Stimulated activated CD8-positive, alpha-beta memory T cell treated with anti-CD3 and anti-CD28 coated beads, Interleukin-15, amount 100 ng/mL, for 48 hours (primary cell): ENCODE results near the gene TEX2.

Experiments used
- DNase-seq, 2 donors: peaks; one replicate each; pipeline ENCODE4 v3.0.0-alpha.2; 2020; ENCODE audit warnings: low read depth in 2 of 2

The TEX2 gene

DNA sequence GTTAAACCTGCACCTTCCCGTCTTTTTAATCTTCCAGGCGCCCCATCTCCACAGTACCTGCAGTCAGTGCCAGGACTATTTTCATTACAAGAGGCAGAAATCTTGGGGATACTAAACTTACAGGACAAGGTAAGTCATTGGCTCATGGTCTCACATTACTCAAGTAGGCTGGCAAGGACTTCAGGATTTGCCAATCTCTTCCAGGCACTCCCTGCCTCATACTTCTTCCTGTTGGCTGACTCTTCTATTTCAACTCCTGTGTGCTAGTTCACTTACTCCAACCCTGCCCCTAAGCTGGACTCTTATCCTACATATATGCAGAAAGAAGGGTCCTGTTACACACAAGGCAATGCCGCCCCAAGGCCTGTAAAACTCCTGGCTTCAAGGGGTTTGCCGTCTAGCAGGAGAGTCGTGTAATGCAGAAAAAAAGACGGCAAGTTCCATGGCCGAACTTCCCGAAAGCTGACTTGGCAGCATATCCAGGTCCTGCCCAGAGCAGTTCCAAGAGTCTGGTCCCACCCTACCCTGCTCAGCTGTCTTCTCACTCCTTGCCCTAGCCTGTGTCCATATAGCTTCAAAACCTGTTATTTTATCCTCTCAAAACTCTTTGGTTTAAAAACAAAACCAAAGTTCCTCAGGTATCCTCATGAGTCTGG is 147.9 kb downstream of the TEX2 start:
- no peak for DNase-seq

GRCh38 chr17:64113006-64113405 is 150.1 kb downstream of the TEX2 start:
- no peak for DNase-seq

DNA sequence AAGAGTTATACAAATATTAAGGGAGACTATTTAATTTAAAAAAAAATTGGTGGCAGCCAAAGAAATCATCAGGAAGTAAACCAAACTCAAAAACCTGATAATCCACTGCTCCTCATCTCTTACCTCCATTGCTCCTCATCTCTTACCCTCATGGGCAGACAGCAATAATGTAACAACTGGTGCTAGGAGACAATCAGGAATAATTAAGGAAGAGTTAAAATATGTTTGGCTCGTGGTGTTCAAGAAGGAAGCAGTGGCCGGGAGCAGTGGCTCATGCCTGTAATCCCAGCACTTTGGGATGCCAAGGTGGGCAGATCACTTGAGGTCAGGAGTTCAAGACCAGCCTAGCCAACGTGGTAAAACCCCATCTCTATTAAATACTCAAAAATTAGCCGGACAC is 151.2 kb downstream of the TEX2 start:
- no peak for DNase-seq

DNA sequence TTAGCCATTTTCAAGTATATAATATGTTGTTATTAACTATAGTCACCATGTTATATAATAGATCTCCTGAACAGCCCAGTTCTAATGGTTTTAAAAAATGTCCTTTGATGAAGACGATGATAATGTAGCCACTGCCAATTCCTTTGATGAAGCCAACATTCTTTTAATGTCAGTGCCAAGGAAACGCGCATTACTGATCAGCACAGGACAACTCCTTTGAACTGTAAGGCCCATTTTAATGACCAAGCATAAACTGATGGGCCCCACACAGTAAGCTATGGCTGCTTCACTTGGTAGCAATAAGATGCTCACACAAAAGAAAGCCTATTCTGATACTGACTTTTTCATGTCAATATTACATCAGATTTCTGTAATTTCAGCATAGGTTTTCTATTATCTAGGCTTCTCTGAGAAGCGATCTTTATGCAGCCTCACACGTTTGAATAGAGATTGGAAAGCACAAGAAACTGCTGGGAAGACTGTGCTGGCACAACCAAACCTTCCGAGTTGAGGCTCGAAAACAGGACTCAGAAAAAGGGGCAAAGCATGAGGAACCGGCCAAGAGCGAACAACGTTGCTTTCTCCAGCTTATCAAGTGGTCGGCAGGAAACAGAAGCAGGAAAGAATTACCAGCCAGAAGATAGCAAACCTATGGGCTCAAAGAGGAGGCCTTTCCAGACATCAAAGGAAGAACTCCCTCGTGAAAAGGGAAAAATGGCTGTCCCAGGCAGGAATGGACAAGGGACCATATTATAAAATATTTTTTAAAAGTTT is 152.5 kb downstream of the TEX2 start:
- no peak for DNase-seq

- DNase-seq = no peak
These were observed 153.7 kb downstream of the TEX2 start for GRCh38 chr17:64109400-64109799.

GRCh38 chr17:64107500-64108236 is 155.4 kb downstream of the TEX2 start:
- DNase-seq = no peak

GRCh38 chr17:64106918-64107317 is 156.1 kb downstream of the TEX2 start:
- no peak for DNase-seq

DNA sequence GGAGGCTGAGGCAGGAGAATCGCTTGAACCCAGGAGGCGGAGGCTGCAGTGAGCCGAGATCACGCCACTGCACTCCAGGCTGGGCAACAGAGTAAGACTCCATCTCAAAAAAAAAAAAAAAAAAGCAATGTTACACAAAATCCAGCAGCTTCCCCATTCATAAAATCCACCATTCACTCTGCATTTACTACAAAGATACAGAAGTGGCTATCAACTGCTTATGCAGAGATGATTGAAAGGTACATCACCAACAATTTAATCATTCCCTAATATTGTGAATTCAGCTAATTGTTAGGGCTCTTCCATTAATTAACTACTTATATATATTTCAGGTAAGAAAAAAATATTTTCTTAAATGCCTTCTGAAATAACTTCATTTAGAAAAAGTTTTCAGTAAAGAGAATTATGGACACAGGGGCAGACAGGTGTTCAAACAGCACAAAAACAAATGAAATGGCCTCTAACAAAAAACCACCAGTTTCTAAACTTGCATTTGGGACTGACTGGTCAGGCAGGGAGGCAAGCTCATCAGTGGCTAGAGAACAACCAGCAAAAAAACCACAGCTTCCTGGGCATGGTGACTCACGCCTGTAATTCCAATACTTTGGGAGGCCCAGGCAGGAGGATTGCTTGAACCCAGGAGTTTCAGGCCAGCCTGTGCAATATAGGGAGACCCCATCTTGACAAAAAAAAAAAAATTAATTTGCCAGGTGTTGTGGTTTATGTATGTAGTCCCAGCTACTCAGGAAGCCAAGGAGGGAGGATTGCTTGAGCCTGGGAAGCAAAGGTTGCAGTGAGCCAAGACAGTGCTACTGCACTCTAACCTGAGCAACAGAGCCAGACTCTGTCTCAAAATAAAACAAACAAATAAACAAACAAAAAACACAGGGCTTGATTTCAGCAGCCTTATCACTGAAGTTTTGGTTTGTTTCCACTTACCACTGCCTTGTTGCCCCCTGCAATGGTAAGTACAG is 159.4 kb downstream of the TEX2 start:
- no peak for DNase-seq

DNA sequence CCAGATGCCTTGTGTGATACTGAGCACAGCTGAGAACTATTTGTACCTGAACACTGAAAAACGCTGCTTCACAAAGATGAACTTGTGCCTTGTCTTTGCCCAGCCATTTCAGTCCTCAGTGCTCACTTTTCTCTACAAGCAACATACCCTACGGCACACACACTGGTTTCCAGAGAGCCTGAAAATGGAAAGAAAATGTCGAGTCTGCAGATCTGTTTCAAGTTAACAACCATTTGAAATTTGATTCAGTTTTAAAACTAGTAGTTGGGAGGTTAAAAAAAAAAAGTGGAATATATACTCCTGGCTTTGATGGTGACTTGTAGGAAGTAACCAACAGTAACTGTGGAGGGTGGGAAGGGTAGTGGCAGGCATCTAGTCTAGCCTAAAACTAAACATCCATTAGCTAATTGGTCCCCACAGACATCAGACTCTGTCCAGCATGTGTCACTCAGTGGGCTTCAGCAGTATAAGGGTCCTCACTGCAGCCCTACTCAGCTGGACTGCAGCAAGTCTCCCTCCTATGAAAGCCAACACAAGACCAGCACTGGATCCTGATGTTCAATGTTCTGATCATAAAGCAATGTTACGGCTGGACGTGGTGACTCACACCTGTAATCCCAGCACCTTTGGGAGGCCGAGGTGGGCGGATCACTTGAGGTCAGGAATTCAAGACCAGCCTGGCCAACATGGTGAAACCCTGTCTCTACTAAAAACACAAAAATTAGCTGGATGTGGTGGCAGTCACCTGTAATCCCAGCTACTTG is 160.3 kb downstream of the TEX2 start:
- DNase-seq = no peak

GRCh38 chr17:64099543-64099942 is 163.5 kb downstream of the TEX2 start:
- DNase-seq = no peak
